ENCODE results near the gene RASL11B.

Gene RASL11B

GRCh38 chr4:52874948-52875347 is 12.8 kb downstream of the RASL11B start:
- in situ Hi-C loops (cut with MboI; ENCODE audit: low sequenced_read_pairs, unreplicated experiment), result no loop called here
- TF ChIP-seq CTCF (IDR thresholded peaks at IDR 0.05; ENCODE audit: borderline replicate concordance, control extremely low read depth, extremely low read depth, insufficient read depth, missing control alignments), result no peak
- no peak for DNase-seq (ENCODE audit: low spot score)

GRCh38 chr4:52876069-52876468 is 14.0 kb downstream of the RASL11B start:
- DNase-seq (ENCODE audit: low spot score), result no peak
- TF ChIP-seq CTCF (IDR thresholded peaks at IDR 0.05; ENCODE audit: borderline replicate concordance, control extremely low read depth, extremely low read depth, insufficient read depth, missing control alignments), result no peak
- in situ Hi-C loops (cut with MboI; ENCODE audit: low sequenced_read_pairs, unreplicated experiment), result no loop called here

DNA sequence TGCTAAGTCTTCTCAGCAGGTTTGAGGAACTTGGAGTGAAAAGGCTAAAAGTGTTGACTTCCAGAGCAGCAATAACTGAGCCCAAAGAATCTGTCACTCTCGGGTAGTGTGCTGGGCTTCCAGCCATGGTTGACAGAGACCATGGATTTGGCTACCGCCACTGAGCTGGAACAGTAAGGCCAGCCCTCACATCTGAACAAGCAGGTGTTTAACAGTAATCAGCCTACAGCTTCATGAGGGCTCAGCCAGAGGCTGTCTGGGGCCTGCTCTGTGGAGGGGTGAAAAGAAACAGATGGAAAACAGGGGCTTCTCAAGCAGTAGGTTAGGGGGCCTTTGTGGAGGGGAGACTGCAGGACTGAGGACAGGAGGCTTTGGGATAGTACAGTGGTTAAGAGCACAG is 14.9 kb downstream of the RASL11B start:
- no peak for DNase-seq (ENCODE audit: low spot score)
- TF ChIP-seq CTCF (IDR thresholded peaks at IDR 0.05; ENCODE audit: borderline replicate concordance, control extremely low read depth, extremely low read depth, insufficient read depth, missing control alignments), result no peak
- in situ Hi-C loops (cut with MboI; ENCODE audit: low sequenced_read_pairs, unreplicated experiment), result no loop called here

DNA sequence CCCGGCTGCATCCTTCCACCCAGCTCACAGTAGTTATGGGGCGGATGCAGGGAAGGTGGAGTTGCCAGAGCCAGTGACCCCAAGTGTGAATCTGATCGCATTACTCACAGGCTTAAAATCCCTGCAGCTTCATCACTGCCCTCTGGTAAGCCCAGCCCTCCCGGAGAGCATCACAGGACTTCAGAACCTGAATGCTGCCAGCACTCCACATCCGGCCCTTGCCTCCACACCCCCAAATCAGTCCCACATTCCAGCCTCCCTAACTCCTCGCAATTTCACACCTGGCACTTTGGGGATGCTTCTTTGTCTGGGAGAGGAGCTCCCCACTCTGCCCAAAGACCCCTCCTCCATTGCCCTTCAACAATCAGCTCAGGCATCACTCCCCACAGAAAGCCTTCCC is 15.6 kb downstream of the RASL11B start:
- in situ Hi-C loops (cut with MboI; ENCODE audit: low sequenced_read_pairs, unreplicated experiment), result no loop called here
- no peak for DNase-seq (ENCODE audit: low spot score)
- no peak for TF ChIP-seq CTCF (IDR thresholded peaks at IDR 0.05; ENCODE audit: borderline replicate concordance, control extremely low read depth, extremely low read depth, insufficient read depth, missing control alignments)

DNA sequence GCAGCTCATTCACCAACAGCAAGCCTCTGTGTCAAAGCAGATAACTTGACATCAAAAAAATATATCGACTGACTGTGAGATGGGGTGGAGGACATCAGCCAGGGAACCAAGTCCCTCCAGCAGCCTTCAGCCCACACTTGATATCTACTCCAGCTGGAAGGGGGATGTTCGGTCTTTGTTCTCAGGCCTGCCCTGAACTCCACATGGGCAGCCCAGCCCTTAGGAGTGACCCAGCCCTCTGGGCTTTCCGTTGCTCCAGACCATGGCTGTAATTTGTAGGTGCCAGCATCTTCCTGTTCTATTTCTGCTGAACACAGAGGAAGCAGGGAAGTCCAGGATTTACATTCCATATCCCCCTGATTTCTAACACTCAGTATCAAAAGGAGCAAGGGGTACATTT is 17.4 kb downstream of the RASL11B start:
- in situ Hi-C loops (cut with MboI; ENCODE audit: low sequenced_read_pairs, unreplicated experiment), result no loop called here
- no peak for DNase-seq (ENCODE audit: low spot score)
- TF ChIP-seq CTCF (IDR thresholded peaks at IDR 0.05; ENCODE audit: borderline replicate concordance, control extremely low read depth, extremely low read depth, insufficient read depth, missing control alignments), result no peak

- in situ Hi-C loops (cut with MboI; ENCODE audit: low sequenced_read_pairs, unreplicated experiment), result no loop called here
- no peak for TF ChIP-seq CTCF (IDR thresholded peaks at IDR 0.05; ENCODE audit: borderline replicate concordance, control extremely low read depth, extremely low read depth, insufficient read depth, missing control alignments)
- DNase-seq (ENCODE audit: low spot score), result no peak
Measured at GRCh38 chr4:52880994-52881393, 18.9 kb downstream of the RASL11B start.

GRCh38 chr4:52883183-52883621 is 21.1 kb downstream of the RASL11B start:
- no peak for TF ChIP-seq CTCF (IDR thresholded peaks at IDR 0.05; ENCODE audit: borderline replicate concordance, control extremely low read depth, extremely low read depth, insufficient read depth, missing control alignments)
- no peak for DNase-seq (ENCODE audit: low spot score)
- in situ Hi-C loops (cut with MboI; ENCODE audit: low sequenced_read_pairs, unreplicated experiment), result no loop called here

Measured in GM13976 (cell line).